HCT116 (cell line): ENCODE results near the gene WDR4. TPM values are rescaled to one million over a fixed set of nuclear protein-coding genes. Genes with fewer than 3 reads are reported as not detected.

Experiments used
- ATAC-seq: fragments of 200-7000 bp; cut with Tn5 transposase; 2 replicates; pipeline ENCODE4 v1.9.1; 2020; ENCODE audit warnings: mild to moderate bottlenecking, moderate library complexity
- BruUV-seq: library from RNA; stranded (reverse); fragments of 400-500 nt; replicated peaks from 2 replicates; lab custom pipeline; 2021; lab: Mats Ljungman, UMichigan
- CTCF ChIA-PET: fragments of 300-600 bp; sonication (Branson Sonifier 250); formaldehyde crosslinking; loops from one replicate; lab custom pipeline; 2021; ENCODE audit warnings: antibody characterized with exemption; lab: Charles Lee
- POLR2A ChIA-PET: fragments of 300-600, 350-600 bp; sonication (Branson Sonifier 250); formaldehyde crosslinking; loops from one replicate; lab custom pipeline; 2021; ENCODE audit warnings: antibody characterized with exemption; lab: Charles Lee
- RAD21 ChIA-PET, 2 experiments: fragments of 300-600 bp; sonication (Branson Sonifier 250); formaldehyde crosslinking; loops; one replicate each; lab custom pipeline; 2023; ENCODE audit warnings: low total read pairs in 2 of 2; ENCODE audit not compliant: uncharacterized antibody in 2 of 2, unreplicated experiment in 2 of 2, low non-redundant PET in 1 of 2; lab: Charles Lee
- DNase-seq: peaks from one replicate; pipeline ENCODE4 v3.0.0-alpha.2; 2010; ENCODE audit warnings: low read depth, low spot score
- H2AFZ ChIP-seq: fragments of 200-600 bp; shearing (Covaris generic), sonication (generic); 2 replicates; pipeline ENCODE4 v1.6.1; 2017; ENCODE audit warnings: low read depth, mixed run types, mixed read lengths, antibody characterized with exemption, low read length; ENCODE audit not compliant: poor library complexity, severe bottlenecking
- H3K27ac ChIP-seq: 2 replicates; pipeline ENCODE4 v1.5.1; 2012; ENCODE audit warnings: low read depth, low read length
- H3K27me3 ChIP-seq: fragments of 200-600 bp; sonication (generic); 2 replicates; pipeline ENCODE4 v1.6.1; 2016; ENCODE audit warnings: mixed run types, low read length, mixed read lengths; ENCODE audit not compliant: insufficient read depth
- H3K36me3 ChIP-seq, 2 experiments: fragments of 200-500 bp in 1 of 2; fragments of 200-600 bp in 1 of 2; sonication (Bioruptor generic) in 1 of 2; sonication (generic) in 1 of 2; 2 replicates each; pipeline versions ENCODE4 v1.5.1 to v1.6.1; 2014 to 2016; ENCODE audit warnings: low read length in 2 of 2, inconsistent platforms in 1 of 2, mixed read lengths in 1 of 2, mixed run types in 1 of 2; ENCODE audit not compliant: insufficient read depth in 2 of 2, control insufficient read depth in 1 of 2
- H3K4me1 ChIP-seq, 2 experiments: fragments of 200-600 bp in 1 of 2; sonication (generic) in 1 of 2; 2 replicates each; pipeline versions ENCODE4 v1.5.1 to v1.6.1; 2012 to 2017; ENCODE audit warnings: low read length in 2 of 2, inconsistent platforms in 1 of 2, mild to moderate bottlenecking in 1 of 2, mixed read lengths in 1 of 2, mixed run types in 1 of 2, moderate library complexity in 1 of 2; ENCODE audit not compliant: insufficient read depth in 2 of 2, control insufficient read depth in 1 of 2
- H3K4me2 ChIP-seq: fragments of 200-600 bp; sonication (generic); 2 replicates; pipeline ENCODE4 v1.6.1; 2017; ENCODE audit warnings: mixed run types, low read length, mixed read lengths
- H3K4me3 ChIP-seq, 2 experiments: fragments of 200-600 bp in 1 of 2; sonication (generic) in 1 of 2; replicated peaks in 1 of 2; 2 replicates each; pipeline ENCODE4 v1.5.1; 2011 to 2016; ENCODE audit warnings: low read length in 2 of 2, control low read depth in 1 of 2, low read depth in 1 of 2, mild to moderate bottlenecking in 1 of 2, mixed read lengths in 1 of 2, mixed run types in 1 of 2
- H3K79me2 ChIP-seq: fragments of 200-600 bp; sonication (generic); 2 replicates; pipeline ENCODE4 v1.6.1; 2017; ENCODE audit warnings: mild to moderate bottlenecking, mixed run types, low read length, moderate library complexity, mixed read lengths; ENCODE audit not compliant: insufficient read depth
- H3K9ac ChIP-seq: fragments of 200-600 bp; sonication (generic); 2 replicates; pipeline ENCODE4 v1.6.1; 2016; ENCODE audit warnings: low read length, mixed read lengths
- H3K9me2 ChIP-seq: fragments of 200-600 bp; sonication (generic), shearing (Covaris generic); 2 replicates; pipeline ENCODE4 v1.6.1; 2017; ENCODE audit warnings: mixed run types, mild to moderate bottlenecking, moderate library complexity; ENCODE audit not compliant: insufficient read depth
- H3K9me3 ChIP-seq, 2 experiments: fragments of 200-500 bp in 1 of 2; fragments of 200-600 bp in 1 of 2; sonication (Bioruptor generic) in 1 of 2; sonication (generic) in 1 of 2; 2 replicates each; pipeline ENCODE4 v1.6.1; 2014 to 2017; ENCODE audit warnings: low read length in 2 of 2, mixed read lengths in 2 of 2, inconsistent platforms in 1 of 2, low read depth in 1 of 2, mild to moderate bottlenecking in 1 of 2, mixed run types in 1 of 2, moderate library complexity in 1 of 2; ENCODE audit not compliant: control insufficient read depth in 1 of 2, insufficient read depth in 1 of 2
- H4K20me1 ChIP-seq: fragments of 200-600 bp; sonication (generic), shearing (Covaris generic); 2 replicates; pipeline ENCODE4 v1.6.1; 2017; ENCODE audit warnings: mixed run types, mild to moderate bottlenecking, moderate library complexity; ENCODE audit not compliant: insufficient read depth
- ATF3 ChIP-seq: IDR thresholded peaks from 2 replicates; pipeline ENCODE4 v1.6.1; 2012
- CBX3 ChIP-seq: IDR thresholded peaks from 2 replicates; pipeline ENCODE4 v1.6.1; 2012; ENCODE audit warnings: low read depth
- CEBPB ChIP-seq: IDR thresholded peaks from 2 replicates; pipeline ENCODE4 v1.6.1; 2012; ENCODE audit warnings: low read depth
- ELF1 ChIP-seq: IDR thresholded peaks from 2 replicates; pipeline ENCODE4 v1.6.1; 2012; ENCODE audit warnings: low read depth, borderline replicate concordance
- EZH2 ChIP-seq: fragments of 200-600 bp; sonication (generic); IDR thresholded peaks from 2 replicates; pipeline ENCODE4 v1.6.1; 2017; ENCODE audit warnings: antibody characterized with exemption, mixed run types
- EZH2phosphoT487 ChIP-seq: fragments of 200-600 bp; IDR thresholded peaks from 2 replicates; pipeline ENCODE4 v1.6.1; 2018; ENCODE audit warnings: antibody characterized with exemption, borderline replicate concordance
- FOSL1 ChIP-seq: IDR thresholded peaks from 2 replicates; pipeline ENCODE4 v1.6.1; 2012; ENCODE audit warnings: low read depth
- REST ChIP-seq: IDR thresholded peaks from 2 replicates; pipeline ENCODE4 v1.6.1; 2012; ENCODE audit warnings: low read depth
- SIN3A ChIP-seq: IDR thresholded peaks from 2 replicates; pipeline ENCODE4 v1.6.1; 2012; ENCODE audit warnings: low read depth
- SP1 ChIP-seq: IDR thresholded peaks from 2 replicates; pipeline ENCODE4 v1.6.1; 2012; ENCODE audit warnings: low read depth
- TCF7L2 ChIP-seq: IDR thresholded peaks from 2 replicates; pipeline ENCODE4 v1.7.0; 2011; ENCODE audit warnings: borderline replicate concordance, inconsistent platforms; ENCODE audit not compliant: insufficient read depth, insufficient read length; ENCODE audit errors: extremely low read depth
- ZNF274 ChIP-seq: fragments of 200-500 bp; sonication (Bioruptor generic); IDR thresholded peaks from 2 replicates; pipeline ENCODE4 v1.6.1; 2014; ENCODE audit warnings: mild to moderate bottlenecking, low read depth, low read length, inconsistent platforms
- intact Hi-C: fragments of 100-400 bp; cut with micrococcal nuclease; formaldehyde crosslinking; loops from 2 replicates; pipeline ENCODE4 v1.10.0; 2022
- total RNA-seq: library from RNA; stranded (reverse); gene quantifications from one replicate; pipeline ENCODE4 v1.2.1, GENCODE V29; 2021; ENCODE audit not compliant: unreplicated experiment
- TF ChIP-seq, protein P1 (sequence below): IDR thresholded peaks from 2 replicates; pipeline ENCODE4 v1.6.1; 2011; ENCODE audit warnings: mild to moderate bottlenecking, low read length, moderate library complexity; ENCODE audit not compliant: insufficient replicate concordance; ENCODE audit errors: extremely low read depth
- TF ChIP-seq, protein P2 (sequence below), 3 experiments: fragments of 200-600 bp in 1 of 3; sonication (generic) in 1 of 3; IDR thresholded peaks in 2 of 3; conservative IDR thresholded peaks in 1 of 3; 2 replicates each; pipeline ENCODE4 v1.5.1; 2012 to 2017; ENCODE audit warnings: low read depth in 2 of 3, low read length in 2 of 3, antibody characterized with exemption in 1 of 3, borderline replicate concordance in 1 of 3, control low read depth in 1 of 3, mild to moderate bottlenecking in 1 of 3, mixed read lengths in 1 of 3, mixed run types in 1 of 3, moderate library complexity in 1 of 3; ENCODE audit not compliant: insufficient read depth in 1 of 3

WDR4 gene
- total RNA-seq, 1 experiment from 2014 or later, result 34.8 TPM

DNA sequence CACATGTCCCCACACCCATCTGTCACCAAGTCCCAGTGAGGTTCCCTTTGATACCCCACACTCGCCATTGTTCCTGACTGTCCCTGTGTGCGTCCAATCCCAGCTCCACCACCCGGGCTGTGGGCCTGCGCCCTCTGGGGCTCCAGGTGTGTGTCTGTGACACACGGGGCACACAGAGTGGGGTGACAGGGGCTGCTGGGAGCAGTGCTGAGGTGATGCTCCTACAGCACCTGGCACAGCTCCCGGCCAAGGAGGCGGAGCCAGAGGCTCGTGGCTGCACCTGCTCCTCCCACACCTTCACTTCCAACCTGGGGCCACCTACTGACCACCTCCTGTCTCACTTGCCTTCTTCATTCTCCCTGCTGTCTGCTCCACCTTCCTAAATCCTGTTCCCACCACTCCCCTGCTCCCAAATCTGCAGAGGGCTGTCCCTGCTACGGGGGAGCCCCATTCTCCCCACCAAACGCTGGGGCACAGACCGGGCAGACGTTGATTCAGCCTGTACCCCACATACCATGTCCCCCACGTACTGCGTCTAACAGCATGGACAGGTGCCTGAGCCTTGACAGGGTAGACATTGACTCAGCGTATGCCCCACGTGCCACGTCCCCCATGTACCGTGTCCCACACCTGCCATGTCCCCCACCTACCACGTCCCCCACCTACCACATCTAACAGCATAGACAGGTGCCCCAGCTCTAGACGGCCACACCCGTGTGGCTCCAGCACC, 16.4 kb downstream of the WDR4 start (continued):
- TF ChIP-seq, protein P1, sequence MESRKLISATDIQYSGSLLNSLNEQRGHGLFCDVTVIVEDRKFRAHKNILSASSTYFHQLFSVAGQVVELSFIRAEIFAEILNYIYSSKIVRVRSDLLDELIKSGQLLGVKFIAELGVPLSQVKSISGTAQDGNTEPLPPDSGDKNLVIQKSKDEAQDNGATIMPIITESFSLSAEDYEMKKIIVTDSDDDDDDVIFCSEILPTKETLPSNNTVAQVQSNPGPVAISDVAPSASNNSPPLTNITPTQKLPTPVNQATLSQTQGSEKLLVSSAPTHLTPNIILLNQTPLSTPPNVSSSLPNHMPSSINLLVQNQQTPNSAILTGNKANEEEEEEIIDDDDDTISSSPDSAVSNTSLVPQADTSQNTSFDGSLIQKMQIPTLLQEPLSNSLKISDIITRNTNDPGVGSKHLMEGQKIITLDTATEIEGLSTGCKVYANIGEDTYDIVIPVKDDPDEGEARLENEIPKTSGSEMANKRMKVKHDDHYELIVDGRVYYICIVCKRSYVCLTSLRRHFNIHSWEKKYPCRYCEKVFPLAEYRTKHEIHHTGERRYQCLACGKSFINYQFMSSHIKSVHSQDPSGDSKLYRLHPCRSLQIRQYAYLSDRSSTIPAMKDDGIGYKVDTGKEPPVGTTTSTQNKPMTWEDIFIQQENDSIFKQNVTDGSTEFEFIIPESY, result no peak
- TF ChIP-seq EZH2phosphoT487, result no peak
- TF ChIP-seq ATF3, result no peak
- no peak for TF ChIP-seq SP1

DNA sequence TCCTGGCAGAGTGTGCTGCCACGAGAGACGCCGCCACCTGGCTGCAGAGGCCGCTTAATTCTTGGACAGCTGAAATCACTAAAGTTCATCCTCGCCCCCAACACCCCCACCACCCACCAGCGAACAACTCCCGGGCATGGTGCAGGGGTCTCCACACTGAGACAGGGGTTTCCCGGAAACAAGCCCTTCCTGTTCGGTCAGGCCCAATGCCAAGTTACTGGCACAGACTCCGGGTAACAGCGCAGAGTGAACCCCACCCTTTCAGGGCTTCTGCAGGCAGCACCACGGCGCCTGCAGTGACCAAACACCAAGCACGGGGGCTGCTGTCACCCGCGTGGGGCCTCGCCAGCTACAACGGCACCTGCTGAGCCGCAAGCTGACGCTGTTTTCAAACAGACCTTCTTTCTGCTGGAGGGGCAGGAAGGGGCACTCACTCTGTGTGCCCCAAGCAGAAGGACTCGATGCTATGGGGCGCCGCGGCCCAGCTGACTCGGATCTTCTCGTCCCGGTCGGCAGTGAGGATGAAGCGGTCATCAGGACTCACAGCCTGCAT, 17.4 kb downstream of the WDR4 start:
- H3K4me2 ChIP-seq, result no peak overlapping the region
- no peak overlapping the region for H3K9ac ChIP-seq
- H3K79me2 ChIP-seq, result peaks cover 99% of the 10 kb centered on the region
- no peaks in the 10 kb centered on the region for H3K9me2 ChIP-seq
- no peaks in the 10 kb centered on the region for H3K27me3 ChIP-seq
- POLR2A ChIA-PET, result no interaction called here
- H4K20me1 ChIP-seq, result no peaks in the 10 kb centered on the region; the same call in 1 of the 2 replicates
- CTCF ChIA-PET, result no interaction called here
- no peak overlapping the region for H2AFZ ChIP-seq
- RAD21 ChIA-PET, result no interaction called here
- H3K27ac ChIP-seq, result no peak overlapping the region
- no peaks in the 10 kb centered on the region for H3K9me3 ChIP-seq
- H3K4me1 ChIP-seq, result no peaks in the 10 kb centered on the region
- ATAC-seq (no peak), DNase-seq (no peak)
- no TSS peak for BruUV-seq
- no peak overlapping the region for H3K4me3 ChIP-seq
- peaks cover 36 to 69% of the 10 kb centered on the region in 2 experiments for H3K36me3 ChIP-seq
- intact Hi-C loops, result loop anchor here (10.0 kb wide), 1 partner anchor 977 kb away; no protein-coding TSS in a partner anchor
- TF ChIP-seq TCF7L2 (no peak), ZNF274 (no peak), CBX3 (no peak), EZH2 (no peak), SIN3A (no peak), ELF1 (no peak), CEBPB (no peak), REST (no peak), FOSL1 (no peak)
- TF ChIP-seq, protein P2, sequence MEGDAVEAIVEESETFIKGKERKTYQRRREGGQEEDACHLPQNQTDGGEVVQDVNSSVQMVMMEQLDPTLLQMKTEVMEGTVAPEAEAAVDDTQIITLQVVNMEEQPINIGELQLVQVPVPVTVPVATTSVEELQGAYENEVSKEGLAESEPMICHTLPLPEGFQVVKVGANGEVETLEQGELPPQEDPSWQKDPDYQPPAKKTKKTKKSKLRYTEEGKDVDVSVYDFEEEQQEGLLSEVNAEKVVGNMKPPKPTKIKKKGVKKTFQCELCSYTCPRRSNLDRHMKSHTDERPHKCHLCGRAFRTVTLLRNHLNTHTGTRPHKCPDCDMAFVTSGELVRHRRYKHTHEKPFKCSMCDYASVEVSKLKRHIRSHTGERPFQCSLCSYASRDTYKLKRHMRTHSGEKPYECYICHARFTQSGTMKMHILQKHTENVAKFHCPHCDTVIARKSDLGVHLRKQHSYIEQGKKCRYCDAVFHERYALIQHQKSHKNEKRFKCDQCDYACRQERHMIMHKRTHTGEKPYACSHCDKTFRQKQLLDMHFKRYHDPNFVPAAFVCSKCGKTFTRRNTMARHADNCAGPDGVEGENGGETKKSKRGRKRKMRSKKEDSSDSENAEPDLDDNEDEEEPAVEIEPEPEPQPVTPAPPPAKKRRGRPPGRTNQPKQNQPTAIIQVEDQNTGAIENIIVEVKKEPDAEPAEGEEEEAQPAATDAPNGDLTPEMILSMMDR (IDR thresholded peaks at IDR 0.05 in 2 of 3, conservative IDR thresholded peaks at IDR 0.05 in 1 of 3; ENCODE audit: borderline replicate concordance in 1 of 3, insufficient read depth in 1 of 3, low read depth in 2 of 3, low read length in 2 of 3), result no peak
